Gastroesophageal sphincter (tissue), 4 donors: ENCODE data around the gene SMARCD1. TPM values are rescaled to one million over a fixed set of nuclear protein-coding genes. Genes with fewer than 3 reads are reported as not detected.

Source experiments
- ATAC-seq: fragments of 150-250 bp; one replicate; pipeline ENCODE4 v1.9.1; 2016; ENCODE audit warnings: mild to moderate bottlenecking, moderate library complexity
- H3K27ac ChIP-seq, 4 donors: fragments of 200-600 bp; sonication (generic) in 3 of 4; 1 replicate in 3 of 4; 2 replicates in 1 of 4; pipeline ENCODE4 v1.5.1; 2016 to 2019
- H3K27me3 ChIP-seq: fragments of 200-600 bp; sonication (generic); one replicate; pipeline ENCODE4 v1.5.1; 2019
- H3K36me3 ChIP-seq, 2 donors: fragments of 200-600 bp; sonication (generic); one replicate each; pipeline ENCODE4 v1.5.1; 2019; ENCODE audit warnings: control low read depth in 1 of 2
- H3K4me1 ChIP-seq, 3 donors: fragments of 200-600 bp; sonication (generic); 1 replicate in 2 of 3; 2 replicates in 1 of 3; pipeline ENCODE4 v1.5.1; 2016 to 2019; ENCODE audit warnings: control low read depth in 2 of 3
- H3K4me3 ChIP-seq, 2 donors: fragments of 200-600 bp; sonication (generic); one replicate each; pipeline ENCODE4 v1.5.1; 2019; ENCODE audit warnings: mild to moderate bottlenecking in 1 of 2, moderate library complexity in 1 of 2
- H3K9me3 ChIP-seq, 3 donors: fragments of 200-600 bp; sonication (generic); one replicate each; pipeline ENCODE4 v1.5.1; 2017 to 2019; ENCODE audit warnings: control low read depth in 2 of 3
- CTCF ChIP-seq, 4 experiments: fragments of 200-600 bp in 2 of 4; fragments of 450-650 bp in 2 of 4; sonication (generic) in 1 of 4; IDR thresholded peaks; one replicate each; pipeline ENCODE4 v1.5.1; 2017 to 2019; ENCODE audit warnings: antibody characterized with exemption in 4 of 4, mild to moderate bottlenecking in 2 of 4, moderate library complexity in 2 of 4
- EP300 ChIP-seq: sonication (generic); formaldehyde crosslinking; IDR thresholded peaks from one replicate; pipeline ENCODE4 v1.6.1; 2017; ENCODE audit warnings: antibody characterized with exemption, mild to moderate bottlenecking
- POLR2A ChIP-seq, 2 donors: fragments of 450-650 bp; IDR thresholded peaks; one replicate each; pipeline ENCODE4 v1.6.1; 2017; ENCODE audit warnings: antibody characterized with exemption in 2 of 2, mild to moderate bottlenecking in 2 of 2, moderate library complexity in 1 of 2
- POLR2AphosphoS5 ChIP-seq: sonication (generic); formaldehyde crosslinking; IDR thresholded peaks from one replicate; pipeline ENCODE4 v1.6.1; 2017; ENCODE audit warnings: antibody characterized with exemption
- WGBS, 2 donors: methylation state at CpG; one replicate each; pipeline ENCODE4 v1.1.5; 2018; ENCODE audit warnings: low coverage in 1 of 2; 5-methylcytosine and 5-hydroxymethylcytosine counted together
- total RNA-seq, 4 donors: library from RNA; depleted of rRNA; stranded (reverse); fragments of >200 nt; gene quantifications; one replicate each; pipeline ENCODE4 v1.1.0, GENCODE V29; 2016

Gene SMARCD1
- total RNA-seq, 4 donors from 2014 or later, result 26.6 to 52.8 (median 44.2) TPM

- Histone ChIP-seq H3K27ac (peak overlapping the region; percentile 54 to 89 (median 86)), H3K4me1 (peaks cover 0 to 54% (median 26%) of the 10 kb centered on the region in 3 donors), H3K36me3 (peaks cover 0 to 6% of the 10 kb centered on the region in 2 donors), H3K9me3 (no peaks in the 10 kb centered on the region), H3K4me3 (no peak overlapping the region), H3K27me3 (no peaks in the 10 kb centered on the region)
- TF ChIP-seq EP300 (no peak), POLR2A (IDR thresholded peaks at IDR 0.05) (no peak), POLR2AphosphoS5 (peak; percentile 46), CTCF (IDR thresholded peaks at IDR 0.05) (no peak)
- ATAC-seq, result no peak
- WGBS, 2 donors, result 28 to 49% methylated on average over 4 of the region's 8 CpGs
Observed at GRCh38 chr12:50110127-50110761, 25.1 kb downstream of the SMARCD1 start.

GRCh38 chr12:50110762-50111351, 25.7 kb downstream of the SMARCD1 start:
- Histone ChIP-seq H3K27ac (peak overlapping the region; percentile 54 to 89 (median 86)), H3K36me3 (peaks cover 0 to 12% of the 10 kb centered on the region in 2 donors), H3K9me3 (no peaks in the 10 kb centered on the region), H3K4me3 (peak overlapping the region in 1 of 2 donors; percentile 73), H3K27me3 (no peaks in the 10 kb centered on the region), H3K4me1 (peaks cover 0 to 57% (median 26%) of the 10 kb centered on the region in 3 donors)
- ATAC-seq, result peak; percentile 3
- TF ChIP-seq EP300, result no peak
- peak; percentile 5 for TF ChIP-seq POLR2AphosphoS5
- no peak for TF ChIP-seq CTCF (IDR thresholded peaks at IDR 0.05)
- 30 to 33% methylated on average over 1 to 2 of the region's 7 CpGs for WGBS, 2 donors

DNA sequence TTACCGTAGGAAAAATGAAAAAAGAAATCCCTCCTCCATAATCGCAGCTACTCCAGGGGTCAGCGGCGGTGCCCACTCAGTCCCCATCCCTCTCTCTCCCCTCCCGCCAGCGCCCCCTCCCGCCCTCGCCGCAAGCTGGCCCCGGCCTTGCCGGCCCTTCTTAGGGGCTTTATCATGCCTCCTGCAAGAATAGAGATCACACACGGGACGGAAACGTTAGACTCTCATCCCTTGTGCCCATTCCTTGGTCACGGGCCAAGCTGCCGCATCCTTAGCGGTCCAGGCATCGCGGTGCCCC, 26.2 kb downstream of the SMARCD1 start:
- no peak for ATAC-seq
- Histone ChIP-seq H3K36me3 (peaks cover 0 to 17% of the 10 kb centered on the region in 2 donors), H3K4me3 (peak overlapping the region; percentile 7 to 73), H3K4me1 (peaks cover 0 to 62% (median 26%) of the 10 kb centered on the region in 3 donors), H3K27ac (peak overlapping the region; percentile 54 to 89 (median 86)), H3K9me3 (no peaks in the 10 kb centered on the region), H3K27me3 (no peaks in the 10 kb centered on the region)
- WGBS, 2 donors, result 0% methylated on average over 4 of the region's 19 CpGs; no CpG with 5 or more reads in 1 of the 2 donors
- no peak for TF ChIP-seq EP300
- TF ChIP-seq POLR2AphosphoS5, result no peak
- no peak for TF ChIP-seq CTCF (IDR thresholded peaks at IDR 0.05)
- no peak for TF ChIP-seq POLR2A (IDR thresholded peaks at IDR 0.05)

- Histone ChIP-seq H3K27me3 (no peaks in the 10 kb centered on the region), H3K36me3 (peaks cover 0 to 23% of the 10 kb centered on the region in 2 donors), H3K27ac (peak within 1 kb of the TSS; percentile 93 to 100 (median 97)), H3K9me3 (no peaks in the 10 kb centered on the region), H3K4me3 (peak within 1 kb of the TSS; percentile 73 to 75), H3K4me1 (peaks cover 0 to 68% (median 26%) of the 10 kb centered on the region in 3 donors)
- 0% methylated on average over 6 of the region's 59 CpGs; no CpG with 5 or more reads in 1 of the 2 donors for WGBS, 2 donors
- peak; percentile 95 for ATAC-seq
- TF ChIP-seq POLR2AphosphoS5, result peak; percentile 100
- no peak for TF ChIP-seq EP300
- TF ChIP-seq CTCF (IDR thresholded peaks at IDR 0.05), result peak in 3 of 4 experiments; percentile 87 to 94 (median 91)
- TF ChIP-seq POLR2A (IDR thresholded peaks at IDR 0.05), result peak; percentile 98
Observed at GRCh38 chr12:50111693-50112455, 26.7 kb downstream of the SMARCD1 start, which contains the start of gene COX14. Gene COX14, plus strand, starts transcription at chr12:50112236. Its CDS starts 7,808 bp downstream, at chr12:50120044.
